GM10266 (cell line): ENCODE results near the gene GABRG3.

Experiments
- DNase-seq: peaks from one replicate; pipeline ENCODE4 v3.0.0; 2012; ENCODE audit errors: extremely low spot score
- CTCF ChIP-seq: IDR thresholded peaks from 2 replicates; pipeline ENCODE4 v1.5.1; 2012; ENCODE audit warnings: mild to moderate bottlenecking, low read depth; ENCODE audit not compliant: control insufficient read depth, insufficient read depth; ENCODE audit errors: missing control alignments

Gene GABRG3

GRCh38 chr15:27043770-27044169 is 72.8 kb downstream of the GABRG3 start:
- no peak for DNase-seq
- no peak for TF ChIP-seq CTCF

- no peak for DNase-seq
Observed at GRCh38 chr15:27045796-27046195, 74.8 kb downstream of the GABRG3 start.

GRCh38 chr15:27046880-27047279 is 75.9 kb downstream of the GABRG3 start:
- DNase-seq, result no peak
- no peak for TF ChIP-seq CTCF

More at GRCh38 chr15:27045796-27046195, 74.8 kb downstream of the GABRG3 start:
- TF ChIP-seq CTCF, result no peak

GRCh38 chr15:27050163-27050562 is 79.2 kb downstream of the GABRG3 start:
- no peak for DNase-seq
- no peak for TF ChIP-seq CTCF

DNA sequence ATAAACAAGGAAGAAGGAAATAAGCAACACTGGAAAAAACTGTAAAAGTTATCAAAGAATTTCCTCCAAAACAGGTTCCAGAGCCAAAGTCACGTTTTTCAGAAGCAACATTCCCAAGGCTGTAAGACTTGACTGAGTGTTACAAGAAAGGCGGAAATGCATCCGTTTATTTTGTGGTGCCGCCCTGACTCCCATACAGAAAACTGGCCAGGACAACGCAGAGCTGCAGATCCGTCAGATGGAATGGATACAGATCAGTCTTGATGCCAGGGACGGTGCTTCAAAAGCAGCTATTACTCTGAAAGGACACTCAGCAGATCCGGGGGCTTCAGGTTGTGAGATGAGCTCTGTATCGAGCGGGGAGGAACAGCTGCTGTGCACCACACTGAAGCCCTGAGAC is 83.4 kb downstream of the GABRG3 start:
- no peak for TF ChIP-seq CTCF
- no peak for DNase-seq

DNA sequence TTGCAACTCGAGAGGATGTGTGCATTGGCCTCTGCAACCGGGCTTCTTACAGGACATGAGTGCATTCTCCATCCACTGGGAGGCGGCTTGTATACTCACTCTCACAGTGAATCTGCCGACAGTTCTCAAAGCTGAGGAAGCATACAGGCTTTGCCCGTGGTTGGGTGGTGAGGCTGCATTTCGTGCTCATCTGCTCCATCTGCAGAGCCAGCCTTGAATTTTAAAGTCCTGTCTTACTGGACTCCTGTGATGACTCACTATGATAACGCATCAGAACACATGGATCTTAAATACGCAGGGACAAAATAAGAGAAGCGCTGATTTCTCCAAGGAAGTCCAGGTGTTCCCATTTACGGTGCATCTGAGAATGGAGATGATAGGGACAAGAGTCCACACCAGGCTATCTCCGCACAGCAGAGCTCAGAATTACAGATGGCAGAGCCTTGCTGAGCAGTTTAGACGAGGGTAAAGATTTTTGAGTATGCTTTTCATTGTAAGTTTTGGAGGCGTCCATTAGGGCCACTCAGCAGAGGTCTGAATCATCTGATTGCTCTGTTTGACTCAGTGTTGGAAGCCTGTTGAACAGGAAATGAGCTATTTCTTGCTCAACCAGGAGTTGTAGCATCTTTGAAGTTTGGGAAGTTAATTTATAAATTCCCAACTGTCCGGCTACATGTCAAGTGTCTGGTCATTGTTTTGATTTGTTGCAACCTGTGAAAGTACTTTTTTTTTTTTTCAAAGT is 87.1 kb downstream of the GABRG3 start:
- DNase-seq, result no peak
- no peak for TF ChIP-seq CTCF

DNA sequence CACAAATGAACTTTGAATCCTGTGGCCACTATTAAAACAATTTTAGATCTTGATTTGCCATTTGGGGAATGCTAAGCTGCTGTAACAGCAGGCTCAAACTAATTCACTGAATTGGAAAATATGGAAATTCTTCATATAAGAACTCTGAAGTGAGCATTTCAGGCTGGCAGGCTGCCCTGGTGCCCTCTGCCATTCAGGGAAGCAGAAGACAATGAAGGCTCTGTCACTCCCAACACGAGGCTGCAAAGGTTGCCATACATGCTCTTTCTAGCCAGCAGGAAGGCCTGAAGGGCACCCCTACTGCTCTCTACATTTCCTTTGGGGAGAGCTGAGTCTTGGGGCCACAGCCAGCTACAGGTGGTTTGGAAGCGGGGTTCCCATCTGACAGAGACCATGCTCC is 88.0 kb downstream of the GABRG3 start:
- no peak for TF ChIP-seq CTCF

More for the DNA sequence above, 88.0 kb downstream of the GABRG3 start:
- DNase-seq, result no peak
